Ureter (tissue), 1 donor: Measurements from ENCODE around the gene NUDT6. TPM values are rescaled to one million over a fixed set of nuclear protein-coding genes. Genes with fewer than 3 reads are reported as not detected.

ENCODE experiments used
- DNase-seq: peaks from one replicate; pipeline ENCODE4 v3.0.0-alpha.2; 2020; ENCODE audit warnings: low spot score
- total RNA-seq: library from RNA; stranded (reverse); gene quantifications from one replicate; pipeline ENCODE4 v1.2.4, GENCODE V29; 2023
- donor health status: DM: yes; HTN: yes; CAD: no.

NUDT6 gene
- total RNA-seq, 1 donor from 2014 or later, result 9.2 TPM

DNA sequence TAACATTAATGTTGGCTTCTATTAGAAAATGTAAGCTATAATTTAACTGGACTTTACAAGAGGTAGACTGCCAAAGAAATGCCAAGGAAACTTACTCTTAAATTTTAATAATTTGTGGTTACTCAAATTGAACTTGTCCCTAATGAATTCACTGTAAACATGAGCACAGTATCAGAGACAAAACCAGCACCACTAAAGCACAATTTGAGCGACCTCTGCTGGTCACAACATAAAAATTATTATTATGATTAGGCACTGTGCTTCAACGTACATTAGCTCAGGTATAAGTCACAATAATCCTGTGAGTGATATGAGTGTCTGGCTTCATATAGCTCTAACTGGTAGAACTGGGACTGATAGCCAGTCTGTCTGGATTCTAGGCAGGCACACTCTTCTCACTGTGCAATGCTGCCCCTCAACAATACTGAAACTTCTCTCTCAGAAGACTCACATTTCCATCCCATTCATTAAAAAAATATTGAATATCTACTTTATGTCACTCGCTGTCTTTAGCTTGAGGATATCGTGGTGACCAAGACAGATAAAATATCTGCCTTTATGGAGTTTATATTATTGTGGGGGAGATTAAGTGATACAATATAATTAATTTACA is 8.0 kb downstream of the NUDT6 start:
- no peak for DNase-seq

DNA sequence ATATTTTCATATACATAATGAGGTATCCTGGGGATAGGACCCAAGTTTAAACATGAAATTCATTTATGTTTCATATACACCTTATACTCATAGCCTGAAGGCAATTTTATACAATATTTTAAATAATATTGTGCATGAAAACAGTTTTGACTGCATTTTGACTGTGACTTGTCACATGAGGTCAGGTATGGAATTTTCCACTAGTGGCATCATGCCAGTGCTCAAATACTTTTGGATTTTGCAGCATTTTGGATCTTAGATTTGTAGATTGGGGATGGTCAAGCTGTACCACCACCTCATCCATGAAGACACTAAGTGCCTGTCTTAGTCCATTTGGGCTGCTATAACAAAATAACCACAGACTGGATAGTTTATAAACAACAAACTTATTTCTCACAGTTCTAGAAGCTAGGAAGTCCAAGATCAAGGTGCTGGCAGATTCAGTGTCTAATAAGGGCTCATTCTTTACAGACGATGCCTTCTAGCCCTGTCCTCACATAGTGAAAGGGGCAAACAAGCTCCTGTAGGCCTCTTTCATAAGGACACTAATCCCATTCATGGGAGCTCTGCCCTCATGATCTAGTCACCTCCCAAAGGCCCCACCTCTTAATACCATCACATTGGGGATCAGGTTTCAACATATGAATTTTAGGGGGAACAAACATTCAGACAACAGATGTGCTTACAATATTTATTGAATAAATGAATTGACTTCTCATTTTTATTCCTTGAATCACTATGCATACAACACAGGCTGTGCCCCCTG is 9.4 kb downstream of the NUDT6 start:
- DNase-seq, result no peak

DNA sequence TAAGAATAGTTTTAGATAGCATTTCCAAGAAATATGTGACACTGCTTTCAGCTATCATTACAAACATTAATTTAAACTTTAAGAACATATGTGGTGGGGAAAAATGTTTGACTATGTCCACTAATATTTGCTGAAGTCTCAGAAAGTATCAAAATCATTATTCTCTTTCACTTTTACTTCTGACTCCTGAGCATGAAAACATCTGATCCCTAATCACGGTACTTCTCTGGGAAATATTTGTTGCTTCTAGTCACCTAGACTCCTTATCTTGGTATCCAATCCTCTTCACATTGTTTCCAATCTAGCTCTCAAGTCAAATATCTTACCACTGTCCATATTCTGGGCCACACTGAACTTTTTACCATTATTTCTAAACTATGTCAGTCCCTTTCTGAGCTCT is 10.8 kb downstream of the NUDT6 start:
- DNase-seq, result no peak

DNA sequence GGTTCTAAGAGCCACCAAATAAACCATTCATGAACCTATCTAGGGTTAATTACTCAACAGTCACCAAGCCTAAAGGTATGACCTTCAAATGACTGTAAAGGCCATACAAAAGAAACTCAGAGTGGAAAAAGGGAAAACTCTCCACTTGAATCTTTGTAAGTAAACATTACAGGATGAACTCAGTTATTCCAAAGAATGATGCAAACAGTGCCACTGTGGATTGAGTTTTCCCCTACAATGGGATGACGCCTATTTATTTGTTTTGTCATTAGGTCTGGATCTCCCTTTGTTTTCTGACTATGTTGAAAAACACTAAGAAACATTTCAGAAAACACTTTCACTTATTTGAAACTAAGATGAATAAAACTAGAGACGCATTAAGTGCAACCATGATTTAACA is 12.7 kb downstream of the NUDT6 start:
- no peak for DNase-seq

DNA sequence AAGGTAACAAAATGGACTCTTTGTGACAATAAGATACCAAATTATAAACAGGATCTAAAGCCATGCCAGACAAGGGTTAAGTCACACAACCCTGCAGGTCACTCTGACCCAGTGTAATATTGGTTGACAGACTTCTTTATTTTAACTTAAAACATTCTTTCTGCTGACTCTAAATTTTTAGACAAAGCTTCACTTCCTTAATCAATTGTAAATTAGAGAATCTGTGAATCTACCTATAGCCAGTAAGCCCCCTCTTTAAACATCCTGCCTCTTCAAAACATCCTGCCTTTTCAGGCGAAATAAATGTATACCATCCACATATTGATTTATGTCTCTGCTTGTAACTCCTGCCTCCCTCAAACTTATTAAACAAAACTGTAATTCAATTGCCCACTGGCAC is 14.2 kb downstream of the NUDT6 start:
- no peak for DNase-seq

DNA sequence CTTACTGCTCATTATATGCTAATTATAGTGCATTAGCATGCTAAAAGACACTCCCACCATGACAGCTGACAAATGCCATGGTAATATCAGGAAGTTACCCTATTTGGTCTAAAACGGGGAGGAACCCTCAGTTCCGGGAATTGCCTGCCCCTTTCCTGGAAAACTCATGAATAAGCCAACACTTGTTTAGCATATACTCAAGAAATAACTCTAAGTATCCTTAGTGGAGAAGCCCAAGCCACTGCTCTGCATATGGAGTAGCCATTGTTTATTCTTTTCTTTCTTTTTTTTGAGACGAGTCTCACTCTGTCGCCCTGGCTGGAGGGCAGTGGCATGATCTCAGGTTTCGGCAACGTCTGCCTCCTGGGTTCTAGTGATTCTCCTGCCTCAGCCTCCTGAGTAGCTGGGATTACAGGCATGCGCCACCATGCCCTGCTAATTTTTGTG is 15.5 kb downstream of the NUDT6 start:
- no peak for DNase-seq

DNA sequence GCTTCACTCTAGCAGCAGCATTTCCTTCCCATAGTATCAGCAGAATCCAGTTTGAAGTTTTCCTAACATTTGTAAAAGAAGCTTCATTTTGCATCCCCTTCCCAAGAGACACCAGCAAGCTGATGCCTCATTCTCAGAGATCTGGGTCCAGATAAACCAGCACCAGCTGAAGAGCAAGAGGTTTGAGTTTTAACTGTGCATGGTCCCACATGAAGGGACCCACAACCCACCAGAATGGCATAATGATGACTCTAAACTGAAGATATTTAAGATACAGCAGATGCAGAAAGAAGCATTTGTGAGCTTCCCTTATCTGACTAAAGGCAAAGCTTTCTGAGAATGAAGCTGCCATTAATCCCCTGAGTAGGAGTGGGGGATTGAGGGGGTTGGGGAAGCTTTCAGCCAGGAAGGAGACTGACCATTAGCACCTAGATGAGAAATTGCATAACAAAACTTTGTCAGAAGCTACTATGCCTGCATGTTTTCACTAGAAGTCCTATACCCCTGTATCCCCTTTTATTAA is 18.6 kb downstream of the NUDT6 start:
- DNase-seq, result no peak

DNA sequence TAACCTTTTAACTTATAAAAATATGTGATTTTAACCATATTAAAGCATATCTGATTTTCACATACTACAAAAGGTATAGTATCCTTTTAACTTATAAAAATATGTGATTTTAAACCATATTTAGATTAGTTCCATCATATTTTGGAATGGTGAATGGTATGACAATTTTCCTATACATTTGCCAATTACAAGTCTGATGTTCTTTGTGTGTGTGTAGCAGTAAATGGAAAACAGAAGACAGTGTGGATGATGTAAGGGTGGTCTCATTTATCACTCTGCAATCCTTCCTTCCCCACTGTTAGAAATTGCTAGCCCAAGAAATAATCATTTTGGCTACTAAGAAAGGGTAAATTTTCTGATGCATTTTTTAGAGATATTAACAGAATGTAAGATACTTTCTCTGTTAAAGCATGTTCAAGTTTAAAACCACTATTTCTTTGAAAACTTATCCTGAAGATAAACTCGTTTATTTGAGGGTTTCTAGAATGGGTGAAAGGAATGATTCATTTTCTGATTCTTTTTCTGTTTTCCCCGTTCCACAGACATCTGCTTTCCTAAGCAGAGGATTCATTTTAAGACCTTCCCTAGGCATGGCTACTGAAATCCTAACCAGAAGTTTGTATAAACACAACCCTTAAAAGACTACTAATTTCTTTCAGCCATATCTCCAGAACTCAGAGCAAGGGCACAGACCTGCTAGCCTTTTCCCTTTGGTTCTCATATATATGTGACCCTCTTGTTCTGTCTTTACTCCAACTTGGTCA is 21.0 kb downstream of the NUDT6 start:
- no peak for DNase-seq

DNA sequence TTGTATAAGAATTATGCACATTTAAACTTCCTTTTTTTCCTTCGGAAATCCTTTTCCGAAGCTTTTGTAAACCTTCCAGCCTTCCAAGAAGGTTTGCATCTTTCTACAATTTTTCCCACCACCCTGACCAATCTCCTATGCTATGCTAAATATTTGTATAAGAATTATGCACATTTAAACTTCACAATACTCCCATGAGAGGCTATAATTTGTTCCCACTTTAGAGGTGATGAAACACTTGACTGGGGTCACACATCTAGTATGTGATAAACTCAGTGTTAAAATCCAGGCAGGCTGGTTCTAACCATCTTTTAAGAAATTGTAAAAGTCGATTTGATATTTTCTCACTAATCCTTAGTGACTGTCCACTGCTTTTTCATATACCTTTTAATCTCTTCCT is 22.1 kb downstream of the NUDT6 start:
- no peak for DNase-seq

DNA sequence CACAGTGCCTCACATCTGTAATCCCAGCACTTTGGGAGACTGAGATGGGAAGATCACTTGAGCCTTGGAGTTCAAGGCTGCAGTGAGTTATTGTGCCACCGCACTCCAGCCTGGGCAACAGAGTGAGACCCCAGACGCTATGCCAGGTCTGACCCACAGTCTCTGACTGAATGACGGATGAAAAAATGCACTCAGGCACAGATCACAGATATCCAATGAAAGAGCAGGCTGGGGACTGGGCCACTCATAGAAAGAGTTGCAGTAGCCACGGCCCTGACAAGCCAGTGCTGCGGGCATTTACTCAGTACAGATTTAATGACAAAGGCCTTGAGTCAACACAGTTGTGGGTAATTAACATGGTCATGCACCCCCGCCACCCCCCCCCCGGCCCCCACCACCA is 22.7 kb downstream of the NUDT6 start:
- no peak for DNase-seq

DNA sequence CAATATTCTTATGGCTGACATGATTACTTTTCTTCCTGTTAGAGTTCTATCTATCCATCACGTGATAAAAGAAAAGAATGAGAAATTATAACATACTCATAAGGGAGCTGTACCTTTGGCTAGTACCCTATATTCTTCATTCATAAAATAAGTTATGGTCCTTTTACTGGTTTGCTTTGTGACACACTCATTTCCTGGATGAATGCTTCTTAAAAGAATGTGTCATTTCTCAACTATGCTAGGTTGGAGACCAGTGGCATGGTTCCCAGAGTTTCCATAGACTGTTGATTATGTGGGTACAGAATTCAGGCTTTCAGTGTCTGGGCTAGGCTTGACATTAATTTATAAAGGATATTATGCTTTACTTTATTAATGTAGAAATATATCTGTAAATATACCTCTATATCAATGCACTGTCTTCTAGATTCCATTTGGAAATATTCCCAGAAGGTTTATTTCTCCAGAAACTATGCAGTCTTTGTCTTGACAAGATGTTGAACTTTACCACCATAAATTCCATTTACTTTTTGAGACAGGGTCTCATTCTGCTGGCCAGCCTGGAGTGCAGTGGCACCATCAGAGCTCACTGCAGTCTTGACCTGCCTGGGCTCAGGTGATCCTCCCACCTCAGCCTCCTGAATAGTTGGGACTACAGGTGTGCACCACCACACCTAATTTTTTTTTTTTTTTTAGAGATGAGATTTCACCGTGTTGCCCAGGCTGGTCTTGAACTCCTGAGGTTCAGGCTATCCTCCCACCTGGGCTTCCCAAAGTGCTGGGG is 23.8 kb downstream of the NUDT6 start:
- DNase-seq, result no peak

DNA sequence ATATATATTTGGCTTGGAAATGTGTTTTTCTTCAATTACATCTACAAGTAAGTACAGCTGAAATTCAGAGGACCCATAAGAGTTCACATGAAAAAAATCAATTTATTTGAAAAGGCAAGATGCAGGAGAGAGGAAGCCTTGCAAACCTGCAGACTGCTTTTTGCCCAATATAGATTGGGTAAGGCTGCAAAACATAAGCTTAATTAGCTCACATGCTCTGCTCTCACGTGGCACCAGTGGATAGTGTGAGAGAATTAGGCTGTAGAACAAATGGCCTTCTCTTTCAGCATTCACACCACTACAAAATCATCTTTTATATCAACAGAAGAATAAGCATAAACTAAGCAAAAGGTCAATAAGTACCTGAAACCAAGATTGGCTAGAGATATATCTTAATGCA is 26.1 kb downstream of the NUDT6 start:
- no peak for DNase-seq

DNA sequence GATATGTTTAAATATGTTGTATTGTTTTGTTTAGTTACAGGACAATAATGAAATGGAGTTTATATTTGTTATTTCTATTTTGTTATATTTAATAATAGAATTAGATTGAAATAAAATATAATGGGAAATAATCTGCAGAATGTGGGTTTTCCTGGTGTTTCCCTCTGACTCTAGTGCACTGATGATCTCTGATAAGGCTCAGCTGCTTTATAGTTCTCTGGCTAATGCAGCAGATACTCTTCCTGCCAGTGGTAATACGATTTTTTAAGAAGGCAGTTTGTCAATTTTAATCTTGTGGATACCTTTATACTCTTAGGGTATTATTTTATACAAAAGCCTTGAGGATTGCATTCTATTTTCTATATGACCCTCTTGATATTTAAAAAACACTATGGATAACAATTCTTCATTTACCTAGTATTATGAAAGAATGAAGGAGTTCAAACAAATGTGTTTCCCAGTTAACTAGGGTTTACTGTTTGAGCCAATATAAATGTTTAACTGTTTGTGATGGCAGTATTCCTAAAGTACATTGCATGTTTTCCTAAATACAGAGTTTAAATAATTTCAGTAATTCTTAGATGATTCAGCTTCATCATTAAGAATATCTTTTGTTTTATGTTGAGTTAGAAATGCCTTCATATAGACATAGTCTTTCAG is 26.9 kb downstream of the NUDT6 start:
- no peak for DNase-seq

DNA sequence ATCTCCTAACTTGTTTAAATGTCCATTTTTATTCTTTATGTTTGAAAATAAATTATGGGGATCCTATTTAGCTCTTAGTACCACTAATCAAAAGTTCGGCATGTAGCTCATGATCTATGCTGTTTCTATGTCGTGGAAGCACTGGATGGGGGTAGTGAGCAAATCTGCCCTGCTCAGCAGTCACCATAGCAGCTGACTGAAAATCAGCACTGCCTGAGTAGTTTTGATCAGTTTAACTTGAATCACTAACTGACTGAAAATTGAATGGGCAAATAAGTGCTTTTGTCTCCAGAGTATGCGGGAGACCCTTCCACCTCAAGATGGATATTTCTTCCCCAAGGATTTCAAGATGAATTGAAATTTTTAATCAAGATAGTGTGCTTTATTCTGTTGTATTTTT is 27.6 kb downstream of the NUDT6 start:
- no peak for DNase-seq

DNA sequence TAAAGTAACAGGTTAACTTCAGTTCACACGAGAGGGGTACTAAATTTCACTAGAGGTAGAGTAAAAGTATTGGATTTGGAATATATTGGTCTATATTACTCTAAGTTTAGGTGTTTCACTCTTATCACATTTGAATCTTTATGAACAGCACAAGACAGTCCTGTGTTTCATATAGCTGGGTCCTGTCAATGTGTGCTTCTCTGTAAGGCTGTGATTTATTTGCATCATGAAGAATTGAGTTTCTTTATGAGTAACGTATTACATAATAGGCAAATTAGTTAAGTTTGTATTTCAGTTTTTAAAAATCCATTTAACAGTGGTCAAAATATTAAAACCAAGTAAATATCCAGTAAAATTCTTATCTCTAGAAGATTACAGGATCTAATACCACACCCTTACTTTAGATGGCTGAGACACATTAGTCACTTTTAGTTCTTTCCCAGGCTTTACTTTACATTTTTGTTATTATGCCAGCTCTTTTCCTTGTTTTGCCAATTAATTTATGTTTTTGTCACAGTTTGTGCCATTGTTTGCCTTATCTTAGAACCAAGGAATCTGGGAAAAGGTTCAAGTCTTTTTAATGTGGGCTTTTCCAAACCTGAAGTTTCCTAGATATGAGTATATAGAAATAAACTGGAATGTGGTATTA is 32.1 kb downstream of the NUDT6 start:
- no peak for DNase-seq

DNA sequence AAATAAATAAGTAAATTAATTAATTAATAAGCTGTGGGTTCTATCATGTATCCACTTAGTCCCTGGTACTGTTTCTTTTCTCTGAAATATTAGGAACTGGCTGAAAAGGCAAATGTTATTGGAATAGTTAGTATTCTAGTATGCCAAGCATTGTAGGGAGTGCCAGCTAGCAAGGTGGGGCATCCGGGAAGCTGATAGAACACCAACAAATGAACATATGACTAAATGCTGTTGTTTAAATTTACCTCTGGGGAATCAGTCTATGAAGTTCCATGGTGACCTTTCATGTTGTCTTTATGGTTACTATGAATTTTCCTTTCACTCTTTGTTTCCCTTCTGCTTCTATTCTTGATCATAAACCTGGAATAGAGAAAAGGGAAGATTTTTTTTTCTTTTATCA is 32.7 kb downstream of the NUDT6 start:
- DNase-seq, result no peak

DNA sequence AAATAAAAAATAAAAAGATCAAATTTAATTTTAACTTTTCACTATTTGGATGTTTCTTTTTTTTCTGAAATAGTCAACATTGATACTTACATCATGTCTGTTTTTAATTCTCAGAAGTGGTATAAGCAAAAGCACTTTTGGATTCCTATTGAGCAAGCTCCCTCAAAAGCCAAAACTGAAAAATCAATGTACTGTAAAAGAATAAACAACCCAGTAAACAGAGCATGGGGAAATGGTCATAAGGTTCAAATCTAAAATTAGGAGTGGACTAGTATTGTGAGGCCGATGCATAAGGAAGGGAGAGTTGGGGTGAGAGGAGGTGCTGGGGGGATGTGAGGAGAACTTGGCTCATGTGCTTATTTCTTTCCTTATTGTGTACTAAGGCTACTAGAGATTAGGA is 37.9 kb downstream of the NUDT6 start:
- DNase-seq, result no peak

DNA sequence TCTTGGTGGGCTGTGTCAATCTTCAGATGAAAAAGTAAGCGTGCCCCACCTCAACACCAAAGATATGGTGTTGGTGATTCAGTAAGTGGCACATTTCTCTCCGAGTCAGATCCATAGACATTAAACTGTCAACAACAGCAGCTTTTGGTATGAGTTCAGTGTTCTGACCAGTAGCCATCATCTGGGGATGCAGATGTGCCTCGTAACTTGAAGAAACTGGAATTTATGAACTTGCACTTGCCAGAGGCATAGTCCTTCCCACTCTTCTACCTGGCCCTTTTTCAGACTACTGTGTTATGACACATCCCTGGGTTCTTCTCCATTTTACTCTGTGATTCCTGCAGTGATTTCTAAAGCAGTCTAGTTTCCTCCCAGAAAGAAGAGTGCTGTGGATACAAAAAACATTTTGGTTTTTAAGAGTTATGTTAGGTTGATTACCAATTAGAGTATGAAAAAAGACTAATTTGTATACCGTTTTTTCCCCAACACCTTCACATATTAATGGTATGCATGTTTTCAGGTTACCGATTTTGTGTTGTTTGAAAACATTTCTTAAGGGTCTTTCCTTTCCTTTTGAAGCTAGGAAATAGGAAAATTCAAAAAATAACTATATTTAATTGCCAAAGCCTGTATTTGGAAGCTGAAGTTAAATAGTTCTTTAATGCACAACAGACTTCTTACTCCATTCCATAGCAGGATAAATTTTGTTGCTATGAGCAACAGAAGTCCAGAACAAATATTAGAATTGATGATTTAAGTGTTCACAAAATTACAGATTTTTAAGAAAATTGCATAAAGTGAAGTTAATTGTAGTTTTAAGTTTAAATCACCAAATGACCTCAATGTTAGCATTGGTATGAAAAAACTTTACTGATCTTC is 39.3 kb downstream of the NUDT6 start:
- DNase-seq, result no peak

DNA sequence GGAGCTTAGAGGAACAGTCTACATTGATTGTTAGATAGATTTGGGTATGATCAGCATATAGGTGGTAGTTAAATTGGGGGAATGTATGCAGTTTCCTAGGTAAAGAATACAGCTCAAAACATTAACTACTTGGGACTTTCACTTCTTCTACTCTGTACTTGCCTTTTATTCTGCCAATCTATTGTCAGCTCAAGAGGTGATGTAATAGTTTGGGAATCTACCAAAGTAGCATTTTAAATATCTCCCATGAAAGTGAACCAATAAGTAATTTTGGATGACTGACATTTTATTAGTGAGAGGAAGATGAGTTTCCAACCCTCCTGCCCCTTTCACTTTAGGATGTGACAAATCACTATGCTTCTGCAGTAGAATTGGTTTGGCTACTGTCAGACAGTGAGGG is 43.4 kb downstream of the NUDT6 start:
- no peak for DNase-seq

DNA sequence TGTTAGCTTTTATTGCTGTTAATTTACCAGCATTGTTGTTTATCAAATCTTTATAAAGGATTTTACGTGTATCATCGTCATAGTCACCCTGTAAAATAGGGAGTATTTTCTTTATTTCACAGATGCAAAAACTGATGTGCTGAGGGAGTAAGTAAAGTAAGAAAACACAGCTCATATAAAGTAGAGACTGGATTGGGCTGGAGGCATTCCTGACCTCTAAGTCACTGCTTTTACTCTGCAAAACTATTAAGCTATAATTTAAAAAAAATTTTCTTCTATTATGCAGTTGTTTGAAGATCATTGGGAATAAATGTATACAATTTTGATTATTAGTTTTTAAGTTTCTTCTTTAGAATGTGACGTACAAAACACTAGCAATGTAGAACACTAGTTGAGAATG is 45.9 kb downstream of the NUDT6 start:
- DNase-seq, result no peak
